ENCODE data around the gene IGSF6.

- TF ChIP-seq EZH2phosphoT487 (IDR thresholded peaks at IDR 0.05; ENCODE audit: borderline replicate concordance, low read depth, low read length) (no peak), CTCF (conservative IDR thresholded peaks at IDR 0.05; ENCODE audit: low read length) (no peak)
Measured at GRCh38 chr16:21619765-21620425, 32.5 kb downstream of the IGSF6 start.

Measured in OCI-LY7 (cell line).